Measurements from ENCODE around the gene PCSK5. TPM values are rescaled to one million over a fixed set of nuclear protein-coding genes. Genes with fewer than 3 reads are reported as not detected.

The PCSK5 gene
- total and polyA plus RNA-seq, 2 of the 8 experiments (the other 6 are each of a cell fraction or from before 2014, with no cell fraction given) = 5.5 to 10.7 TPM

GRCh38 chr9:75996726-75997125 is 106.3 kb downstream of the PCSK5 start (continued):
- TF ChIP-seq SRF (IDR thresholded peaks at IDR 0.05; ENCODE audit: low read depth, low read length) = no peak
- TF ChIP-seq TCF12 (IDR thresholded peaks at IDR 0.05; ENCODE audit: low read depth, low read length) = no peak
- no peak for TF ChIP-seq BACH1 (IDR thresholded peaks at IDR 0.05; ENCODE audit: low read length)
- TF ChIP-seq POLR2A (IDR thresholded peaks at IDR 0.05; ENCODE audit: control extremely low read depth in 1 of 2, low read depth in 2 of 2, low read length in 2 of 2) = no peak
- TF ChIP-seq CHD1 (IDR thresholded peaks at IDR 0.05; ENCODE audit: low read depth, low read length) = no peak
- TF ChIP-seq EZH2 (IDR thresholded peaks at IDR 0.05; ENCODE audit: low read depth, low read length, severe bottlenecking) = no peak
- no peak for TF ChIP-seq SIX5 (IDR thresholded peaks at IDR 0.05; ENCODE audit: low read depth, low read length)
- TF ChIP-seq EGR1 (IDR thresholded peaks at IDR 0.05; ENCODE audit: borderline replicate concordance, low read depth, low read length) = no peak
- no peak for TF ChIP-seq RBBP5 (IDR thresholded peaks at IDR 0.05; ENCODE audit: borderline replicate concordance, low read depth, low read length)
- TF ChIP-seq ATF2 (IDR thresholded peaks at IDR 0.05; ENCODE audit: low read length) = no peak
- TF ChIP-seq RFX5 (IDR thresholded peaks at IDR 0.05; ENCODE audit: borderline replicate concordance, low read depth, low read length) = no peak
- TF ChIP-seq SIN3A (conservative IDR thresholded peaks at IDR 0.05 in 1 of 2, IDR thresholded peaks at IDR 0.05 in 1 of 2; ENCODE audit: low read depth in 1 of 2, low read length in 2 of 2) = no peak
- no peak for TF ChIP-seq POLR2AphosphoS5 (IDR thresholded peaks at IDR 0.05; ENCODE audit: low read depth, low read length)
- TF ChIP-seq SP4 (IDR thresholded peaks at IDR 0.05; ENCODE audit: low read length) = no peak
- TF ChIP-seq HDAC6 (IDR thresholded peaks at IDR 0.05; ENCODE audit: low read depth, low read length) = no peak
